Left kidney (tissue), 2 donors: Measurements from ENCODE around the gene C19orf67. TPM values are rescaled to one million over a fixed set of nuclear protein-coding genes. Genes with fewer than 3 reads are reported as not detected.

Experiments used
- DNase-seq: peaks from one replicate; pipeline ENCODE4 v3.0.0-alpha.2; 2013
- polyA plus RNA-seq: library from polyadenylated mRNA; unstranded; fragments of 120-200 nt; gene quantifications from one replicate; pipeline ENCODE4 v1.2.1, GENCODE V29; 2013; ENCODE audit not compliant: insufficient read length

The C19orf67 gene
- polyA plus RNA-seq, 1 donor: 0.12 TPM

- no peak for DNase-seq
Observed at GRCh38 chr19:14110650-14111049, 25.1 kb upstream of the C19orf67 start.

DNA sequence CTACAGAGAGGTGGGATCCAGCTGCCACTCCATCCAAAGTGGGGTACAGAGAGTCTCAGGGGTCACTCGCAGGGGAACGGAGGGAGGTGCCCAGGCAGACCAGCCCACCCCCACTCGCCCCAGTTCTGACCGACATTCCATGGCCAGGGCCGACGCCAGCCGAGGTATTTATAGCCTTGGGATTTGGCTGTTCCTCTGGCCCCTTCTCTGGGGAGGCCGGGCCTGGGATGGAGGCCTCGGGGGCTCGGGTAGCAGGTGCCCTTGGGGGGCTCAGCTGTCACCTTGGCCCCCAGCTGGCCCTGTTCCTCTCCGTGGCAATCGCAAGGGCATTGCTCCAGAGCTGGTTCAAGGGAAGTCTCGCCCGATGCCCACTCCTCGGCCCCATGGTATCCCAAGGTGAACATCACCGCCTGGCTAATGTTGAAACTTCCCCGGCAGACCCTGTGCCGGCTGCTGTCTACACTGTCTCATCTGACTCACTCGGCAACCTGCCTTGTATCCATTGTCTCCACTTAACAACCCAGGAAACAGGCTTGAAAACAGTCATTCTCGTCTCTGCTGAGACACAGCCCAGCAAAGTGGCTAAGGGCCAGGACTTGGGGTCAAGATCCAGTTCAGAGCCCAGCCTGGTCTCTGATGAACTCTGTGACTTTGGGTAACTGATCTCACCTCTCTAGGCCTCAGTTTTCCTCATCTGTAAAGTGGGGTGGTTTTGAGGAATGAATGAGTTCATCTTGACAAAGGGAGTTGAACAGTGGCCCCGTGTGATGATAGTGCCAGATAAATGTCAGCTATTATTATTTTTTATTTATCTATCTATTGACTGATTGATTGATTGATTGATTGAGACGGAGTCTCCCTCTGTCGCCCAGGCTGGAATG, 22.2 kb upstream of the C19orf67 start:
- no peak for DNase-seq

DNA sequence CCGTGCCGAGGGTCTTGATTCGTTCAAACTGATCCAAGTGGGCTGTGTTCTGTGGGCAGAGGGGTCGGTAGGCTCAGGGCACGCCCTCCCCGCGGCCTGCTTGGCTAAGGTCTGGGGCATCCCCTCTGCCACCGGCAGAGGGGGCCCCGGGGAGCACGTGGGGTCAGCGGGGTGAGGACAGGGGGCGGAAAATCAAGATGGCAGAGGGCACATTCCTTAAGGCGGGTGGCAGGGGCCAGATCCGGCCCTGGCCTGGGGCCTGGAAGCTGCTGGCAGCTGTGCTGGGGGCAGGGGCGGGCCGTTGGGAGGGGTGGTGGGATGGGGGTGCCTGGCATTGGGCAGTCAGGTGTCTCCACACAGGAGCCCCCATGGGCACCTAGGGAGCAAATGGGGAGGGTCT, 21.3 kb upstream of the C19orf67 start:
- DNase-seq: no peak

- DNase-seq: no peak
Observed at GRCh38 chr19:14105680-14106079, 20.1 kb upstream of the C19orf67 start.

GRCh38 chr19:14103310-14103709, 17.7 kb upstream of the C19orf67 start:
- DNase-seq: no peak

- no peak for DNase-seq
Observed at GRCh38 chr19:14102756-14103155, 17.2 kb upstream of the C19orf67 start.

DNA sequence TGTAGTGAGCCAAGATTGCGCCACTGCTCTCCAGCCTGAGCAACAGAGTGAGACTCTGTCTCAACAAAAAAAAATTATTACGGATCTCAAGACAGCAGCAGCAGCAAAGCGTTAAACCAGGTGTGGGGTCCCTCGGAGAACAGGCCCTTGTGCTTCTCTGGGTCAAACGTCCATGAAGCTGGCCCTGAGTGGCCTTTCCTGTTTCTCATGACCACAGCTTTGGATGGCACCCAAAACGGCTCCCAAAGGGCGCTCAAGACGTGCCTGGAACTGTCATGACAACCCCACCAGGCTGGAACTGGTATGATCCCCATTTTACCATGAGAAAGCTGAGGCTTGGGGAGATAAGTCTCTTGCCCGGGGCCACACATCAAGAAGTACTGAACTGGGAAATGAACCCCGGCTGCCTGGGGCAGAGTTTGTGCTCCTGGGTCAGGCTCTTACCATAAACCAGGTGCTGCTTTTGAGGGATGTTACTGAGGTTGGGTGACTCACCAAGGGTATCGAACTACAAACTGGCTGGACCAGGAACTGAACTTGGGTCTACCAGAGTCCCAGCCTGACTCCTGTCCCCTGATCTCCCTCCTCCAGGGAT, 16.6 kb upstream of the C19orf67 start:
- no peak for DNase-seq

DNA sequence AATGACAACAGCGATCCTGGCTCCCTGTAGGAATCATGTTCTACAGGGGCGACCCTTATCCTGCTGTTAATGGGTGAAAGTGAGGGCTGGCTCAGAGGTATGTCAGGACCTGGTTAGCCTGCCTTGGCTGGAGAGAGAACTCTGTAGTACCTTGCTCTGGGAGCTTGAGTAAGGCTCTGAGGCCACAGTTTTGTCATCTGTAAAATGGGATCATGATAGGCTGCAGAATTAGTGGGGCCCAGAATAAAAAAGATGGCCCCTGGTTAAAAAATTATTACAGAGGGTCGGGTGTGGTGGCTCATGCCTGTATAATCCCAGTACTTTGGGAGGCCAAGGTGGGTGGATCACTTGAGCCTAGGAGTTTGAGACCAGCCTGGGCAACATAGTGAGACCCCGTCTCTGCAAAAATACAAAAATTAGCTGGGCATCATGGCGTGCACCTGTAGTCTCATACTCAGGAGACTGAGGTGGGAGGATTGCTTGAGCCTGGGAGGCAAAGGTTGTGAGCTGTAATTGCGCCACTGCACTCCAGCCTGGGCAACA, 15.5 kb upstream of the C19orf67 start:
- DNase-seq: no peak

DNA sequence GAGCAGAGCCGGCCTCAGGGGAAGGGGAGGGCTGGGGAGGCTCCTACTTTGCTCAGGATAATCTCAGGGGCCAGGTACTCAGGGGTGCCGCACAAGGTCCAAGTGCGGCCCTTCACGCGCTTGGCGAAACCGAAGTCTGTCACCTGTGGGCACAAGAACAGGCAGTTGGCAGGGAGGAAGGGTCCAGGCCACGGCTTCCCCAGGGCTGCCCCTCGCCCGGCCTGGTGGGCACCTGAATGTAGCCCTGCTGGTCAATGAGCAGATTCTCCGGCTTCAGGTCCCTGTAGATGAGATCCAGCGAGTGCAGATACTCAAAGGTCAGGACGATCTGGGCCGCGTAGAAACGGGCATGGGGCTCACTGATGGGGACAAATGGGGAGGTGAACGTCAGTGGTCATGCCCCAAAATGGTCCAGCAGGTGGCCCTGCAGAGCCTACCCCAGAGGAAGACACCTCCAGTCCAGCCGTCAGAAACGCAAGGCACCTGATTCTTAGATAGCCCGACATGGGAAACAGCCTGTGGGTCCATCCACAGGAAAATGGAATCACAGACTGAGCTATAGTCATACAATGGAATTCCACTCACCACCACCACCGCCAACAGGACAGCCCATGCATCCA, 12.1 kb upstream of the C19orf67 start:
- no peak for DNase-seq

DNA sequence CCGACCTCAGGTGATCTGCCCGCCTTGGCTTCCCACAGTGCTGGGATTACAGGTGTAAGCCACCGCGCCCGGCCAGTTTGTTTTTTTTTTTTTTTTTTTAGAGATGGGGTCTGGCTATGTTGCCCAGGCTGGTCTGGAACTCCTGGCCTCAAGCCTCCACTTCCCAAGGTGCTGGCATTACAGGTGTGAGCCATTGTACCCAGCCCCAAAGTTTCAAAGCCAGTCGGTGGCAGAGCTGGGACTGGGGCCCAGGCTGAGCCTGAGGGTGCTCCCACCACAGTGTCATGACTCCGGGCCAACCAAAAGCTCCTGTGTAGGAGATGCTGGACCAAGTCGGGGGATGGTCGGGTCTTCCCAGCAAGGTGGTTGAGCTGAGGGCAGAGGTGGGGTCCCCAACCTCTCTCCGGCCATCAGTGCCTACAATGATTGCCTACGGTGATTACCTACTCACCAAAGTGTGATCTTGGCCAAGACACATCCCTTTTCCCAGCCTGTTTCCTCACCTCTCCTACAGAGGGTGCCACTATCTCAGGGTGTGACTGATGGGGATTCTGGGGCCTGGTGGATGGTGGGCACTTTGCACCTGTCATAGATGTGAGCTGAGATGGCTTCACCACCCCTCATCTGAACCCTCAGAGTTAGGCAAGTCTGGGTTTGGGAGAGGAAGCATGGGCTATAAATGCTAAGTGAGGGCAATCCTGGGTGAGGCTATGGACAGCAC, 10.8 kb upstream of the C19orf67 start:
- DNase-seq: no peak

DNA sequence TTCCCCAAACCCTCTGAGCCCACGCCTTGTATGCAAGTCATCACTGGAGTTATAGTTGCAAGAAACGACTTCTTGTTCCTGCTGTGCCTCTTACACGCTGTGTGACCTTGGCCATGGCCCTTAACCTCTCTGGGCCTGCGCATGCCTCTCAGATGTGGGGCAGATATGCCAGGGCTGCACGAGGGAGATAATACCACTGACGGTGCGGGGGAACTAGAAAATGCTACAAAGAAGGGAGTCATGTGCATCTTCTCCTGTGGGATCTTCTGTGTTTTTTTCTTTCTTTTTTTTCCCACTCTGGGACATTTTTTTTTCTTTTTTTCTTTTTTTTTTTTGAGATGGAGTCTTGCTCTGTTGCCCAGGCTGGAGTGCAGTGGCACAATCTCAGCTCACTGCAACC, 9.3 kb upstream of the C19orf67 start:
- no peak for DNase-seq

- DNase-seq: no peak
Observed at GRCh38 chr19:14093117-14093823, 7.7 kb upstream of the C19orf67 start.

GRCh38 chr19:14091813-14092462, 6.4 kb upstream of the C19orf67 start:
- DNase-seq: peak; percentile 29

DNA sequence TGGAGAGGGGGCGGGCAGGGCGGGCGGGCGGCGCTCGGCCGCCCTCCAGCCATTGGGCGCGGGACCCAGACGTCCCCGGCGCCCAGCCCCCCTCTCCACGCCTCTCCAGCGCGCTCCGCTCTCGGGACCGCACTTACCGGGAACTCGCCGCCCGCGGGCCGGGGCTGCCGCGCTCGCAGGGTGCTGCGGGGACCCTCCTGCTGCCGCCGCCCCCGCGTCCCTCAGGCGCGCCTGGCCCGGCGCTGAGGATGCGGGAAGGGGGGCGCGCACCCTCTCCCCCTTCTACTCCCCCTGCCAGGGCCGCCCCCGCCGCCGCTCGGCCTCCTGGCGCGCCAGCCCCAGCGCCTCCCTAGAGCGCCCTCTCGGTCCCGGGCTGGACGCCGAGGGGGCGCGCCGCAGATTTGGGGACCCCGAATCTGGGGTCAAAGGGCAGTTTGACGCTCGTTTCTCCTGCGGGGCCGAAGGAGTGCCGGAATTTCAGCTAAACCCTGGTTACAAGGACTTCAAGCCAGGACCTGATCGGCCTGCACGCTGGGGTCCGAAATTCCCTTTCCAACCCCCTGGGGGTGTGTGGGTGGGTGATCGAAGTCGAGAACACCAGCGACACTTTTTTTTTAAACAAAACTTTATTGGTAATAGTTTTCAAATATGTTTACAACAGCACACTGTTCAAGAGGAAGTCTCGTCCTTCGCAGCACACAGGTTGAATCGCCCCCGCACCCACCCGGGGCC, 5.7 kb upstream of the C19orf67 start:
- peak; percentile 63 for DNase-seq

DNA sequence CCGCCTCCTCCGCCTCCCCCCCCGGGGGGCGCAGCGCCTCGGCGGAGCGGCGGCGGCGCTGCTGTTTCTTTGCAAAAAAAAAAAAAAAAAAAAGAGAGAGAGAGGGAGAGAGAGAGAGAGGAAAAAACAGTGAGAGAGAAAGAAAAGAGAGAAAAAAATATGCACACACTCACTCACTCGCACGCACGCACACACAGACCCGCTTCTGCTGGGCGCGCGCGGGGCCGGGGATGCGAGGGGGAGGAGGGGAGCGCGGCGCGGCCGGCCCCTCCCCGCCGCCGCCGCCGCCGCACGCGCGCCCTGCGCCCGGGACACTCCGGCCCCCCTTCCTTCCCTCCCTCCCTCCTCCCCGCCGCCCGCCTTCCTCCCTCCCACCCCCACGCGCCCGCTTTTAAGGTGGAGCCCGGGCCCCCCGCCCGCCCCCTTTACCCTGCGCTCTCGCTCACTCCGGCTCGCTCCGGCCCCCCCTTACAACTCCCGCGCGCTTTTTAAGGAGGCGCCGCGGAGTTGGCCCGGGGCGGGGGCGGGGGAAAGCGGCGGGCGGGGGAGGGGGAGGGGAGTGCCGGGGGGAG, 5.0 kb upstream of the C19orf67 start, which contains the start of gene SAMD1:
Gene SAMD1 (minus strand): TSS at position 243 of the 572 bp plus-strand sequence.
- DNase-seq: peak; percentile 92

DNA sequence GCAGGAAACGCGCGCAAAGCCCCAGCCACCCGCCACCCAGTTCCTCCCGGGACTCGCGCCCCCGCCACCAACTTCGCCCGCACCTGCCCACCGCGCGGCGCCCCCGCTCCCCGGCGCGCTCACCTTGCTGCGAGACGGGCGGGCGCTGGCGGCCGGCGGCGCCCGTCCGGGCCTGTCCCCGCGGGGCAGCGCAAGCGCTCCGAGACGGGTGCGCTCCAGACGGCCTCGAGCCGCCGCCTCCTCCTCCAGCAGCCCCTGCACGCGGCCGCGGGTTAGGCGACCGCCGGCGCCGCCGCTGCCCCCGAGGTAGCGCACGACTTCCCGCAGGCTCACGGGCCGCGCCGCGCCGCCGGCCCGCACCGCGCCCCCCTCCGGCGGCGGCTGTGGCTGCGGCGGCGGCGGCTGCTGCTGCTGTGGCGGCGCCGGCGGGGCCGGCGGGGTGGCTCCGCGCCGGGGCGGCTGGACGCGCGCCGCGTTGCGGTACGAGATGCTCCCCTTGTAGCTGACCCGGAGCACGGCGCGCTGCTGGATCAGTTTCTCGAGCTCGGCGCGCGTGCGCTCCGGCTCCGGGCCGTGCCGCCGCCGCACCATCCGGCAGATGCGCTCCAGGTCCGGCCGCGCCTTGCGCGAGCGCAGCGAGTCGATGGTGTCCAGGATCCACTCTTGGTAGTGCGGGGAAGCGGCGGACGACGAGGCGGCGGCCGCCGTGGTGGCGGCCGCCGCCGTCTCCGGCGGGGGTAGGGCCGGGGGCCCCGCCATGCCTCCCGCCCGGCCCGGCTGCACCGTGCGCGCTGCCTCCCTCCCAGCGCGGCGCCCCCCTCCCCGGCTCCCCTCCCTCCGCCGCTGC, 4.3 kb upstream of the C19orf67 start:
- DNase-seq: peak; percentile 30

DNA sequence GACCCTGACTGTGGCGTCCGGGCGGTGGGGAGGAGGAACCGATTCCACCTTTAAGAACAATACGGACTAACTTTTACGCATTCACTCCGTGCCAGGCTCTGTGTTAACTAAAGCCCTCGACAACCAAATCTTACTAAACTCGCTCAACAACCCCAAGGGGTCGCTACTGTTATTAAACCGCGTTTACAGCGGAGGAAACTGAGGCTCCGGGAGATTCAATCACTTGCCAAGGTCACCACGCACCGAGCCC, 3.8 kb upstream of the C19orf67 start:
- no peak for DNase-seq

DNA sequence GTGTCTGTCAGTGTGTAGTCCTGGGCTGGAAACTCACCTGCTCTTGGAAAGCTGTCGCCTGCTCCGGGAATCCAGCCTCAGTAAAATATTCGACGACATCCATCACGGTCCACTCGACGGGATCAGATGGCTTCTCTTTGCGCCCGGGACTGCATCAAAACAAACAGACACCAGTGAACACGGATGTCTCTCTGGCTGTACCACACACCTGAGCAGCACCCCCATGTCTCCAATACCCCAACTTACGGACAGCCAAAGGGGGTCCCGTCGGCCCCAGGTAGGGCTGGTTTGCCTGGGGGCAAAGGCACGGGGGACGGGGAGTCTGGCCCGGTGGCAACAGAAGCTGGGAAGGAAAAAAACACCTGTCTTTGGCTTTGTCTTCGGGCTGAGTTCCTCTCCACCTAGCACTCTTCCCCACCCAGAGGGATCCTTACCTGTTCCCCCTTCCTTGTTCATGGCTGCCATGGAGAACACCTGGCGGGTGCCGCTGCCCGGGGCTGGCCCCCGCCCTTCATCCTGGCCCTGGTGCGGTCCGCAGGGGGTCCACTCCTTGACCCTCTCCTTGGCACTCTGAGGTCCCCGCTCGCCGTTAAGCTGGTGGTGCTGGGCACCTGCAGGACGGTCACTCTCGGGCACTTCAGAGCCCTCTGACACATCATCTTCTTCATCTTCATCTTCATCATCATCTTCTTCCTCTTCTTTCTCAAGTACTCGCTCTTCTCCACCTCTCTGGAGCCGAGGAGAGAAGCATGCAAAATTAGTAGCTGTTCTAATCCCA, 3.2 kb upstream of the C19orf67 start:
- DNase-seq: no peak
